GM21723 (cell line): ENCODE results near the gene CACNA1G.

Experiments used
- ATAC-seq: cut with Tn5 transposase; IDR thresholded peaks from one replicate; pipeline ENCODE4 v1.9.1; 2021; ENCODE audit warnings: mild to moderate bottlenecking, moderate library complexity; ENCODE audit not compliant: unreplicated experiment

The CACNA1G gene

DNA sequence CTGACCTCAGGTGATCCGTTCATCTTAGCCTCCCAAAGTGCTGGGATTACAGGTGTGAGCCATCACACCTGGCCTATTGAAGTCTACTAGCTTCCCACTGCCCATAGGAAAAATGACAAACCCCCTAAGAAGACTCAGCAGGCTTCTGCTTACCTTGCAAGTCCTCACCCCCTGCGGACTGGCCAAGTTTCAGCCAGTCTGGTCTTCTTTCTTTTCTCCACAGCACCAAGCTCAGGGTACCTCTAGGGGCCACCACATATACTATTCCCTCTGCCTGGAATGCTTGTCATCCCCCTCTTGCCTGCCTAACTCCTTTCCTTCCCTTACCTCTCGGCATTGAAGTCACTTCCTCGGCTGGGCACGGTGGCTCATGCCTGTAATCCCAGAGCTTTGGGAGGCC lies 105.3 kb downstream of the CACNA1G start:
- no peak for ATAC-seq

DNA sequence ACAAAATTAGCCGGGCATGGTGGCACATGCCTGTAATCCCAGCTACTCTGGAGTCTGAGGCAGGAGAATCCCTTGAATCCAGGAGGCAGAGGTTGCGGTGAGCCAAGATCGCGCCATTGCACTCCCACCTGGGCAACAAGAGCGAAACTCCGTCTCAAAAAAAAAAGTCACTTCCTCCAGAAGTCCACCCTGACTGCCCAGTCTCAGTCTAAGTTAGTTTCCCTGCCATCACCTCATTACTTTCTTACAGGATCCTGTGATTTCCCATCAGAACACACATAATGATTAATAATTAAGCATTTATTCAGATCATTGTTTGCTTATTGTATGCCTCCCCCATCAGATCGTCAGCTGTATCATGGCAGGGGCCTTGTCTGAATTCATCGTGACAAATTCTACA lies 105.8 kb downstream of the CACNA1G start:
- no peak for ATAC-seq

DNA sequence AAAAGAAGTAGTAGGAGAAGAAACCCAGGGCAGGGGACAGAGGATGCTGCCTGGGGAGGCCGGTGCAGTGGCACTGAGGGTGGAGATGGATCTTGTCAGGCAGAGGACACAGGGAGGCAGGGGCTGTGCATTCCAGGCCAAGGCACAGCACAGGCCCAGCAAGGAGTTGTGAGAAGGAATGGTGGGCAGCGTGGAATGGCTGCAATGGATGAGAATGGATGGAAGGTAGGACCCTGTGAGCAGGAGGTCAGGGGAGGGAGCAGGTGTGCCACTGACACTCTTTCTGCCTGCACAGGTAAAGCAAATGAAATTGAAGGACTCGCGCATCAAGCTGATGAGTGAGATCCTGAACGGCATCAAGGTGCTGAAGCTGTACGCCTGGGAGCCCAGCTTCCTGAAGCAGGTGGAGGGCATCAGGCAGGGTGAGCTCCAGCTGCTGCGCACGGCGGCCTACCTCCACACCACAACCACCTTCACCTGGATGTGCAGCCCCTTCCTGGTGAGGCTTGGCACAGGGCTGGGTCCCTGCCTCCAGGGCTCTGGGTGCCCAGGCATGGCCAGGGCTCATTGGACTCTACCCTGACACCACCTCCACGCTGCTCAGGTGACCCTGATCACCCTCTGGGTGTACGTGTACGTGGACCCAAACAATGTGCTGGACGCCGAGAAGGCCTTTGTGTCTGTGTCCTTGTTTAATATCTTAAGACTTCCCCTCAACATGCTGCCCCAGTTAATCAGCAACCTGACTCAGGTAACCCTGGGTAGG lies 106.9 kb downstream of the CACNA1G start:
- ATAC-seq, result no peak

DNA sequence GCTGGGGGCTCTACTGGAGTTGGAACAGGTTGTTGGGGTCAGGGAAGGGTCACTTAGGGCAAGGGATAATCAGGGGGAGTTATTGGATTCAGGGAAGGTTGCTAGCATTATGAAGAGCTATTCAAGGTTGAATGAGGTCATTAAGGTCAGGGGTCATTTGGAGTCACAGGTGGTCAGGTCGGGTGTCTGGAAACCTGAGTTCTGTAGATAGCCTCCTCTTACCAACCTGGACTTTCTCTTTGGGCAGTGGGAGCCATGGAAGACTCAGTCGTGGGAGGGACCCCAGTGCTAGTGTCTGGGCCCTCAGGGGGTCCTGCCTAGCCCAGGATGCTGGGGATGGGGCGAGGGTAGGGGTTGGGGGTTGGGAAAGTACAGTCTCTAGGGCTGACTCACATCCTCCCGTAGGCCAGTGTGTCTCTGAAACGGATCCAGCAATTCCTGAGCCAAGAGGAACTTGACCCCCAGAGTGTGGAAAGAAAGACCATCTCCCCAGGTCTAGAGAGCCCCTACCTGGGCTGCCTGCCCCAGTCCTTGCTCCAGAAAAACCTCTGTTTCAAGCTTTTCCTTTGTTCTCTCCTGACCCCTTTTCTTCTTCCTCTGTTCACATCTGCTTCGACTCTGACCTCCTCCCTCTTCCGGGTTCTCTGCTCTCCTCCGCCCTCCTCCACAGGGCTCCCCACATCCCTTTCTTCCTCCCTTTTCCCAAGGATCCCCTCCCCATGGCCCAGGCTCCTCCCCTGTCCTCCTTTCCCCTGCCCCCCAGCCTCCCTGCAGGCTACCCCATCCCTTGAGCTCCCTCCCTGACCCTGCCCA lies 107.7 kb downstream of the CACNA1G start:
- no peak for ATAC-seq

DNA sequence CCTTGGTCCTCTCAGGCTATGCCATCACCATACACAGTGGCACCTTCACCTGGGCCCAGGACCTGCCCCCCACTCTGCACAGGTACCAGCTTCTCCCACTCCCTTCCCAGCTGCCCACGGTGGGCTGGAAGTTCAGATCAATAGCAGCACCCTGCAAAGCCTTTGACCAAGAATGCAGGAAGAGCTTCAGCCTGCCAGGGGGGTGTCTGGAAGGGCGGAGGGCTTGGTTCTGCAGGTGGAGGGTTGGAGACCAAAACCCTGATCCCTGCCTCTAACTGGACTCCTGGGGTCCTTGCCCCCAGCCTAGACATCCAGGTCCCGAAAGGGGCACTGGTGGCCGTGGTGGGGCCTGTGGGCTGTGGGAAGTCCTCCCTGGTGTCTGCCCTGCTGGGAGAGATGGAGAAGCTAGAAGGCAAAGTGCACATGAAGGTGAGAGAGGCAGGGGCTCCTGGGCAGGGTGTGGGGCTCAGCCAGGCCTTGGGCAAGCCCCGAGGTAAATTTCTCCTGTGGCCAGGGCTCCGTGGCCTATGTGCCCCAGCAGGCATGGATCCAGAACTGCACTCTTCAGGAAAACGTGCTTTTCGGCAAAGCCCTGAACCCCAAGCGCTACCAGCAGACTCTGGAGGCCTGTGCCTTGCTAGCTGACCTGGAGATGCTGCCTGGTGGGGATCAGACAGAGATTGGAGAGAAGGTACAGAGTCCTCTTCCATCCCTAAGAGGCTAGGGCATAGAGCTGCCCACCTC lies 108.5 kb downstream of the CACNA1G start:
- ATAC-seq, result no peak

GRCh38 chr17:50672071-50672470 lies 111.6 kb downstream of the CACNA1G start:
- no peak for ATAC-seq

DNA sequence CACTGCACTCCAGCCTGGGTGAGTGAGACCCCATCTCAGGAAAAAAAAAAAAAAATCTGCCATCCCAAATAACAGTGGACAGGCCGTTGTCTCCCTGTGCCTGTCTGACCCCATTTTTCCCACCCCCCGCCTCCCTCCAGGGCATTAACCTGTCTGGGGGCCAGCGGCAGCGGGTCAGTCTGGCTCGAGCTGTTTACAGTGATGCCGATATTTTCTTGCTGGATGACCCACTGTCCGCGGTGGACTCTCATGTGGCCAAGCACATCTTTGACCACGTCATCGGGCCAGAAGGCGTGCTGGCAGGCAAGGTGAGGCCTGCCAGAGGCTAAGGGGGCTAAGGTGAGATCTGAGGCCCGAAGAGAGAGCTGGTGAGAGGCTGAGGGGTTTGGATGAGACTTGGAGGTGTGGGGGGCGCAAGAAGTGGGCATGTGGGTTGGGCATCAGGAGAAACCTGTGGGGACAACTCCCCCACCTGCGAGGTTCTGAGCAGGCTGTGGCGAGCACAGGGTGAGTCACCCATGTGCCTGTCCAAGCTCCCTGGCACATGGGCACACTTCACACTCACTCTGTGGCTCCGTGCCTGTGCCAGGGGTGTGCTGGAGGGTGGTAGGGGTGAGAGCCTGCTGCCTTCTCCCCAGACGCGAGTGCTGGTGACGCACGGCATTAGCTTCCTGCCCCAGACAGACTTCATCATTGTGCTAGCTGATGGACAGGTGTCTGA lies 112.5 kb downstream of the CACNA1G start:
- ATAC-seq, result no peak

DNA sequence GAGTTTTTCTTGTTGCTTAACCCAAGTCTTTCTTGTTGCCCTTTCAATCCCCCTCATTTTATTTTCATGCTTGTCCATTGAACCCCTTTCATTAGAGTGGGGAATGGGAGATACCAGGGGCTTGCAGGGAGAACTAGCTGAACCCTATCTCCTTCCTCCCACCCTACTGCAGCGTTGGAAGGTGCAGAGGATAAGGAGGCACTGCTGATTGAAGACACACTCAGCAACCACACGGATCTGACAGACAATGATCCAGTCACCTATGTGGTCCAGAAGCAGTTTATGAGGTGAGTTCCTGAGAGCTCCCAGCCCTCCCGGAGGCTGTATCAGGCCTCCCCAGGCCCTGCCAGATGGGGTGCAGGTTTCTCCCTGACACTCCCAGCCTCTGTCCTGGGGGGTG lies 114.7 kb downstream of the CACNA1G start:
- ATAC-seq, result no peak

- no peak for ATAC-seq
These were observed 115.1 kb downstream of the CACNA1G start for GRCh38 chr17:50675627-50676026.

GRCh38 chr17:50676065-50676975 lies 115.8 kb downstream of the CACNA1G start:
- no peak for ATAC-seq
